ENCODE measurements around the gene UBA5. TPM values are rescaled to one million over a fixed set of nuclear protein-coding genes. Genes with fewer than 3 reads are reported as not detected.

The UBA5 gene
- total RNA-seq, 1 experiment from 2014 or later = 56.6 TPM

- no peak for DNase-seq (ENCODE audit: low spot score)
Measured at GRCh38 chr3:132716372-132716771, 56.2 kb downstream of the UBA5 start.

DNA sequence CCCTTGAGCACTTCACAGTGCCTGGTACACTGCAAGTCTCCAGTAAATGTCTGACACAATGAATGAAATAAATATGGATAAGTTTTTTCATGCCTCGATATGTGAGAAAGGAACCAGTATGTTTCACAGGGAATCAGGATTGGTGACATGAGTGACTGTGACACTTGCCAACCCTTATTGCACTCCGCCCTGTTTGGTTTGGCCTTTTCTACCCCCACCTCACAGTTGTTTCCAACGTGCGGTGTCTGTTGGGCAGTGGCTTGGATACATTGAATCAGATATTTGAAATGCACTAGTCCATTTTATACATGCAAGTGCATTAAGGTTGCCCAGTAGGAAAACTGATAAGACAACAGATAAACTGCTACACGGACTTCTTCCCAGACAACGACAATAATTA is 60.1 kb downstream of the UBA5 start:
- DNase-seq (ENCODE audit: low spot score) = no peak

GRCh38 chr3:132721479-132722164 is 61.5 kb downstream of the UBA5 start:
- DNase-seq (ENCODE audit: low spot score) = peak; percentile 40

DNA sequence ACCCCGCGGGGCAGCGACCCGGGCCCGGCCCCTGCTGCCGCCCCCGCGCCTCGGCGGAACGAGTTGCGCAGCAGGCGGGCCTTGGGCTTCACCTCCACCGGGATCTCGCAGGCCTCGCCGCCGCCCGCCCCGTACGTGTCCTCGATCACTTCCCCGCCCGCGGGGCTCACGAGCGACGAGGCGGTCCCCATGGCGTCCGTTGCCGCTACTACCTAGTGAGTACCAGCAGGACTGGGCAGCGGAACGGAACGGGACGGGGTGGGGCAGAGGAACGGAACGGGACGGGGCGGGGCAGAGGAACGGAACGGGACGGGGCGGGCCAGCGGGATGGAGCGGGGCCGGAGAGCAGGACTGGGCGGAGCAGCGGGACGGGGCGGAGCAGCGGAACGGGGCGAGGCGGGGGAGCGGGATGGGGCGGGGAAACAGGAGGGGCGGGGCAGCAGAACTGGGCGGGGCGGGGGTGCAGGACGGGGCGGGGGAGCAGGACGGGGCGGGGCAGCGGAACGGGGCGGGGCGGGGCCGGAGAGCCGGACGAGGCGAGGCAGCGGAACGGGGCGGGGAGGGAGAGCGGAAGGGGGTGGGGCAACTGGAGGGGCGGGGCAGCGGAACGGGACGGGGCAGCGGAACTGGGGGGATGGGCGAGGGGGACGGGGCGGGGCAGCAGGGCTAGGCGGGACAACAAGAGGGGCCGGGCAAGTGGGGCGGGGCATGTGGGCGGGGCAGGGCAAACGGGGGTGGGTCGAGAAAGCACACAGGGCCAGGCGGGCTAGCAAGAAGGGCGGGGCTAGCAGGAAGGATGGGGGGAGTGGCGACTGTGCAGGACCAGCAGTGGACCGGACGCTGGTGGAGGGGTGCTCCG is 62.3 kb downstream of the UBA5 start, which contains the start of gene NPHP3:
Gene NPHP3, minus strand, starts transcription at position 245 of the 859 bp plus-strand sequence. Its CDS starts 54 bp downstream, at position 191.
- peak; percentile 94 for DNase-seq (ENCODE audit: low spot score)

- no peak for DNase-seq (ENCODE audit: low spot score)
Measured at GRCh38 chr3:132723024-132723950, 63.2 kb downstream of the UBA5 start.

DNA sequence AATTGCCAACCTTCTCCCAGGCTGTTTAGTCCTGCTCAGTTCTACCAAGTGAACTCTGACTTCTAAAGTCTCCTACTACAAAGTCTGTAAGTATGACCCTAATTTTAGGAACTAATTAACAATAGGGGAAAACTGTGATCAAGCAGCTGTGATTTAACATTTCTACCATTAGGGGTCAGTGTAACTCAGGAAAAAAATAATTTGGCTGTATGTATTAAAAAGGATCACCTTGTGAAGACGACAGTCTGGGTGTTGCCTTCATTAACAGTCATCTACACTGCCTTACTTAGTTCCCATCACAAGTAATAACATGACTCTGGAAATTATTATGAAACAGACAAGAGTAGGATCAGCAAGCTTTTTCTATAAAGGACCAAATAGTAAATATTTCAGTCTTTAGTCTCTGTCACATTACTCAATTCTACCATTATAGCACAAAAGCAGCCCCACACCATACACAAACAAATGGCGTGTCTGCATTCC is 66.3 kb downstream of the UBA5 start:
- DNase-seq (ENCODE audit: low spot score) = peak; percentile 52

Other genes starting within 250 kb of the UBA5 start
- 59.1 and 68.7 TPM in 2 replicates for gene DNAJC13, start 242.8 kb upstream of the UBA5 start, total RNA-seq (2014; rRNA removed; shearing (Covaris generic))
- gene ACKR4, start 63.1 kb upstream of the UBA5 start, total RNA-seq (2014; rRNA removed; shearing (Covaris generic)) = not detected in 2 replicates
- 10.9 and 17.7 TPM in 2 replicates for gene ACAD11, start 520 bp upstream of the UBA5 start, total RNA-seq (2014; rRNA removed; shearing (Covaris generic))
- 23.9 and 29.8 TPM in 2 replicates for gene NPHP3, start 62.1 kb downstream of the UBA5 start, total RNA-seq (2014; rRNA removed; shearing (Covaris generic))

Data from A172 (cell line).